ENCODE data around the gene TBX4.
"Not testable (repeated sequence)": the region's sequence is repeated elsewhere in the genome, so short reads cannot be mapped to it uniquely, and the experiment has no call there.

Gene TBX4

GRCh38 chr17:61413661-61414126, 38.5 kb upstream of the TBX4 start:
- no peak for DNase-seq

GRCh38 chr17:61414141-61414935, 37.9 kb upstream of the TBX4 start:
- no peak for DNase-seq

GRCh38 chr17:61414936-61415251, 37.3 kb upstream of the TBX4 start:
- DNase-seq: no peak

GRCh38 chr17:61415374-61416210, 36.6 kb upstream of the TBX4 start:
- no peak for DNase-seq

GRCh38 chr17:61416211-61416539, 36.0 kb upstream of the TBX4 start:
- no peak for DNase-seq

GRCh38 chr17:61416540-61417363, 35.5 kb upstream of the TBX4 start:
- DNase-seq: no peak

- no peak for DNase-seq
Observed at GRCh38 chr17:61418449-61418848, 33.8 kb upstream of the TBX4 start.

GRCh38 chr17:61419496-61420046, 32.7 kb upstream of the TBX4 start:
- DNase-seq: no peak

- DNase-seq: no peak
Observed at GRCh38 chr17:61420052-61420451, 32.2 kb upstream of the TBX4 start.

GRCh38 chr17:61420745-61421398, 31.4 kb upstream of the TBX4 start:
- DNase-seq: no peak

- DNase-seq: no peak
Observed at GRCh38 chr17:61421460-61421859, 30.8 kb upstream of the TBX4 start.

- DNase-seq: no peak
Observed at GRCh38 chr17:61422116-61422799, 30.0 kb upstream of the TBX4 start.

- no peak for DNase-seq
Observed at GRCh38 chr17:61422869-61423268, 29.4 kb upstream of the TBX4 start.

- DNase-seq: no peak
Observed at GRCh38 chr17:61423967-61424649, 28.1 kb upstream of the TBX4 start.

GRCh38 chr17:61425682-61426481, 26.3 kb upstream of the TBX4 start:
- DNase-seq: no peak

- no peak for DNase-seq
Observed at GRCh38 chr17:61426482-61427304, 25.5 kb upstream of the TBX4 start.

- DNase-seq: no peak
Observed at GRCh38 chr17:61427567-61427966, 24.7 kb upstream of the TBX4 start.

GRCh38 chr17:61429274-61429673, 22.9 kb upstream of the TBX4 start:
- DNase-seq: no peak

GRCh38 chr17:61429831-61430230, 22.4 kb upstream of the TBX4 start:
- DNase-seq: not testable (repeated sequence)
